Uterus (tissue), 4 donors: ENCODE measurements around the gene NT5E. TPM values are rescaled to one million over a fixed set of nuclear protein-coding genes. Genes with fewer than 3 reads are reported as not detected.
A peak's percentile ranks its signal among the peaks of the same experiment; 100 is the strongest.

Experiments
- DNase-seq, 2 donors: peaks; one replicate each; pipeline ENCODE4 v3.0.0-alpha.2; 2019 to 2020
- H3K27ac ChIP-seq, 2 donors: fragments of 200-600 bp; sonication (generic); 1 replicate in 1 of 2; 2 replicates in 1 of 2; pipeline ENCODE4 v1.5.1; 2016 to 2018
- H3K27me3 ChIP-seq, 2 donors: fragments of 200-600 bp; sonication (generic); one replicate each; pipeline ENCODE4 v1.5.1; 2018 to 2019; ENCODE audit warnings: control low read depth in 1 of 2
- H3K36me3 ChIP-seq, 2 donors: fragments of 200-600 bp; sonication (generic); one replicate each; pipeline ENCODE4 v1.5.1; 2019; ENCODE audit warnings: control low read depth in 1 of 2
- H3K4me1 ChIP-seq, 2 donors: fragments of 200-600 bp; sonication (generic); one replicate each; pipeline ENCODE4 v1.5.1; 2018 to 2019; ENCODE audit warnings: control low read depth in 1 of 2
- H3K4me3 ChIP-seq, 2 donors: fragments of 200-600 bp; sonication (generic); 1 replicate in 1 of 2; 2 replicates in 1 of 2; pipeline ENCODE4 v1.5.1; 2018 to 2019; ENCODE audit warnings: mild to moderate bottlenecking in 1 of 2
- H3K9me3 ChIP-seq, 2 donors: fragments of 200-600 bp; sonication (generic); one replicate each; pipeline ENCODE4 v1.5.1; 2019; ENCODE audit warnings: control low read depth in 1 of 2
- POLR2A ChIP-seq, 2 donors: fragments of 450-650 bp; IDR thresholded peaks; one replicate each; pipeline ENCODE4 v1.6.1; 2016; ENCODE audit warnings: antibody characterized with exemption in 2 of 2, mild to moderate bottlenecking in 1 of 2, moderate library complexity in 1 of 2
- intact Hi-C: fragments of 100-400 bp; cut with DNase I; formaldehyde crosslinking; loops from one replicate; pipeline ENCODE4 v1.15.1; 2023; ENCODE audit warnings: low total_unique reads
- total RNA-seq, 4 donors: library from RNA; depleted of rRNA in 3 of 4; stranded (reverse); fragments of >200 nt in 3 of 4; gene quantifications; one replicate each; pipeline versions ENCODE4 v1.1.0 to v1.2.4, GENCODE V29; 2014 to 2023
- TF ChIP-seq, protein P1 (sequence below), 4 experiments: fragments of 200-600 bp in 2 of 4; fragments of 450-650 bp in 2 of 4; sonication (generic) in 2 of 4; IDR thresholded peaks; one replicate each; pipeline ENCODE4 v1.5.1; 2016 to 2019; ENCODE audit warnings: antibody characterized with exemption in 4 of 4, mild to moderate bottlenecking in 2 of 4, moderate library complexity in 1 of 4
- donor health status: DM: yes; HTN: yes; CAD: no.

NT5E gene
- total RNA-seq, 4 donors from 2014 or later, result 23.5 to 136 (median 65.4) TPM

- DNase-seq, result peak; percentile 26 to 47
- peak overlapping the region; percentile 80 to 85 for H3K27ac ChIP-seq
- H3K9me3 ChIP-seq, result no peaks in the 10 kb centered on the region
- TF ChIP-seq POLR2A (IDR thresholded peaks at IDR 0.05), result no peak
- TF ChIP-seq, protein P1, sequence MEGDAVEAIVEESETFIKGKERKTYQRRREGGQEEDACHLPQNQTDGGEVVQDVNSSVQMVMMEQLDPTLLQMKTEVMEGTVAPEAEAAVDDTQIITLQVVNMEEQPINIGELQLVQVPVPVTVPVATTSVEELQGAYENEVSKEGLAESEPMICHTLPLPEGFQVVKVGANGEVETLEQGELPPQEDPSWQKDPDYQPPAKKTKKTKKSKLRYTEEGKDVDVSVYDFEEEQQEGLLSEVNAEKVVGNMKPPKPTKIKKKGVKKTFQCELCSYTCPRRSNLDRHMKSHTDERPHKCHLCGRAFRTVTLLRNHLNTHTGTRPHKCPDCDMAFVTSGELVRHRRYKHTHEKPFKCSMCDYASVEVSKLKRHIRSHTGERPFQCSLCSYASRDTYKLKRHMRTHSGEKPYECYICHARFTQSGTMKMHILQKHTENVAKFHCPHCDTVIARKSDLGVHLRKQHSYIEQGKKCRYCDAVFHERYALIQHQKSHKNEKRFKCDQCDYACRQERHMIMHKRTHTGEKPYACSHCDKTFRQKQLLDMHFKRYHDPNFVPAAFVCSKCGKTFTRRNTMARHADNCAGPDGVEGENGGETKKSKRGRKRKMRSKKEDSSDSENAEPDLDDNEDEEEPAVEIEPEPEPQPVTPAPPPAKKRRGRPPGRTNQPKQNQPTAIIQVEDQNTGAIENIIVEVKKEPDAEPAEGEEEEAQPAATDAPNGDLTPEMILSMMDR (IDR thresholded peaks at IDR 0.05), result no peak
- intact Hi-C loops, result no loop called here
- no peaks in the 10 kb centered on the region for H3K36me3 ChIP-seq
- H3K4me1 ChIP-seq, result peaks cover 25 to 44% of the 10 kb centered on the region in 2 donors
- no peak overlapping the region for H3K4me3 ChIP-seq
- H3K27me3 ChIP-seq, result no peaks in the 10 kb centered on the region
Observed at GRCh38 chr6:85460921-85461797, 11.3 kb downstream of the NT5E start.

- Histone ChIP-seq H3K27ac (peak overlapping the region; percentile 80 to 85), H3K36me3 (no peaks in the 10 kb centered on the region), H3K4me3 (no peak overlapping the region), H3K4me1 (peaks cover 25 to 44% of the 10 kb centered on the region in 2 donors), H3K9me3 (no peaks in the 10 kb centered on the region), H3K27me3 (no peaks in the 10 kb centered on the region)
- no peak for DNase-seq
- intact Hi-C loops, result no loop called here
- TF ChIP-seq, protein P1 (IDR thresholded peaks at IDR 0.05), result no peak
- no peak for TF ChIP-seq POLR2A (IDR thresholded peaks at IDR 0.05)
Observed at GRCh38 chr6:85461798-85462170, 11.9 kb downstream of the NT5E start.

DNA sequence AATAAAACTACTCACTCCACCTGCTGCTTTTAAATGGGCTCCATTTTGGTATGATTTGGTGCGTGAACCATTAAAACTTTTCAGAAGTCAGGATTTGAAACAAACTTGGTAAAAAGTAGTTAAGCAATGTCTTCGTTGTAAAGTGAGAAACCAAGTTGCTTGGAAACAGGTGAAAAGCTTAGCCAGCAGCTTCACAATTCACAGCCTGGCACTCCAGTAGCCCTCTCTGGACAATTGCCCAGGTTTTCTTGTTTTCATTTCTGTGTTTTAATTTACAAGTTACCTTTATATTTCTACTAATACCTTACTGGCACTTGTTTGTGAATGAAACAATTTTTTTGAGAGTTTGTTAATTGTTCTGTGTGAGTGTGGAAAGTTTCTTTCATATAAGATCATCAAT is 12.8 kb downstream of the NT5E start:
- peak overlapping the region; percentile 80 to 85 for H3K27ac ChIP-seq
- TF ChIP-seq, protein P1 (IDR thresholded peaks at IDR 0.05), result no peak
- TF ChIP-seq POLR2A (IDR thresholded peaks at IDR 0.05), result no peak
- H3K9me3 ChIP-seq, result no peaks in the 10 kb centered on the region
- no peak overlapping the region for H3K4me3 ChIP-seq
- no peaks in the 10 kb centered on the region for H3K36me3 ChIP-seq
- H3K27me3 ChIP-seq, result no peaks in the 10 kb centered on the region
- intact Hi-C loops, result no loop called here
- peaks cover 21 to 44% of the 10 kb centered on the region in 2 donors for H3K4me1 ChIP-seq
- DNase-seq, result no peak

DNA sequence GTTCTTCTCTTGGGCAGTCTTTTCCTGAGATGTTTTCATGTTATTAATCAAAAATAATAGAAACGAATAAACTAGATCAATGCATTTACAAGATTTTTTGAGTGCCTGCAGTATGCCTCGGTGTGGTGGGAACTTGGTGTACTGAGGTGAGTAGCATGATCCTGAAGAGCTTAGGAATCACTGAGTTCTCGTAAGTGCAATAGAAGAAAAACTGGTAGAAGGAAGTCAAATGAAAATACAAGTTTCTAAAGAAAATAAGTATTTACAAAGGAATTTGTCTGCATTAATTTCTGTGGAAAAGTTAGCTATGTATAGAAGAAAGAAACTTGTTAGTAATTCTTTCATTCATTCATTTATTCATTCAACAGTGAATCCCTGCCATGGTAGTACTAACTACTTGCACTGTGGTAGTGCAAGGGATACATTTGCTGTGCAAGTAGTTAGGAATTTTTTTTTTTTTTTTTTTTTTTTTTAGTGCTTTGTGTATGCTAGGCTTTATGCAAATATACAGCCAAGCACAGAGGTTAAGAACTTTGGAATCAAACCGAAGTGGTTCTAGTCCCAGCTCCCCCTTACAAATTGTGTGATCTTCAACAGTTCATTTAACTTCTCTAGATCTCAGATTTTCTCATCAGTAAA is 13.9 kb downstream of the NT5E start:
- TF ChIP-seq, protein P1 (IDR thresholded peaks at IDR 0.05), result no peak
- no peak for TF ChIP-seq POLR2A (IDR thresholded peaks at IDR 0.05)
- H3K9me3 ChIP-seq, result no peaks in the 10 kb centered on the region
- H3K36me3 ChIP-seq, result no peaks in the 10 kb centered on the region
- no peaks in the 10 kb centered on the region for H3K27me3 ChIP-seq
- intact Hi-C loops, result no loop called here
- H3K4me1 ChIP-seq, result peaks cover 10 to 36% of the 10 kb centered on the region in 2 donors
- H3K27ac ChIP-seq, result peak overlapping the region in 1 of 2 donors; percentile 85
- H3K4me3 ChIP-seq, result no peak overlapping the region
- no peak for DNase-seq

DNA sequence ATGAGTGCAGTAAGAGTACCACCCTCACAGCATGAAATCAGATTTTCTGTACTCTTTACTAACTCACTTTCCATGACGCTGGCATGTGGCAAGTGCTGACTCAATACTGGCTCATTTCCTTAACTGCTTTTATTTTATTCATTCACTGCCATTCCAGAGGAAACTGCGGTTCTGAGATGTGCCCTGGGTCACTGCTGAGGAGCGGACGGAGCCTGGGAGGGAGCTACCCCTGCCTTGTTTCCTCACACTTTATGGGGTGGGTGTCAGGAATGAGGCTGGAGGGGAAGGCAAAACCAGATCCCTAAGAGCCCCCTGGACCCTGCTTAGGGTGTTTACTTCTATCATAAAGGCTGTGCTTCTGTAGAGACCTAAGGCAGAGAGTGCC is 14.4 kb downstream of the NT5E start:
- peak; percentile 36 to 43 for DNase-seq

More for the DNA sequence above, 14.4 kb downstream of the NT5E start:
- Histone ChIP-seq H3K27ac (peak overlapping the region; percentile 53 to 85), H3K9me3 (no peaks in the 10 kb centered on the region), H3K36me3 (no peaks in the 10 kb centered on the region), H3K4me1 (peaks cover 8 to 31% of the 10 kb centered on the region in 2 donors), H3K27me3 (no peaks in the 10 kb centered on the region), H3K4me3 (no peak overlapping the region)
- intact Hi-C loops, result no loop called here
- TF ChIP-seq, protein P1 (IDR thresholded peaks at IDR 0.05), result no peak
- TF ChIP-seq POLR2A (IDR thresholded peaks at IDR 0.05), result no peak
